Measurements from ENCODE around the gene SELENOM. TPM values are rescaled to one million over a fixed set of nuclear protein-coding genes. Genes with fewer than 3 reads are reported as not detected.

The SELENOM gene
- total and polyA plus RNA-seq, 2 of the 8 experiments (the other 6 are each of a cell fraction or from before 2014, with no cell fraction given) = 22.7 to 40.0 TPM

DNA sequence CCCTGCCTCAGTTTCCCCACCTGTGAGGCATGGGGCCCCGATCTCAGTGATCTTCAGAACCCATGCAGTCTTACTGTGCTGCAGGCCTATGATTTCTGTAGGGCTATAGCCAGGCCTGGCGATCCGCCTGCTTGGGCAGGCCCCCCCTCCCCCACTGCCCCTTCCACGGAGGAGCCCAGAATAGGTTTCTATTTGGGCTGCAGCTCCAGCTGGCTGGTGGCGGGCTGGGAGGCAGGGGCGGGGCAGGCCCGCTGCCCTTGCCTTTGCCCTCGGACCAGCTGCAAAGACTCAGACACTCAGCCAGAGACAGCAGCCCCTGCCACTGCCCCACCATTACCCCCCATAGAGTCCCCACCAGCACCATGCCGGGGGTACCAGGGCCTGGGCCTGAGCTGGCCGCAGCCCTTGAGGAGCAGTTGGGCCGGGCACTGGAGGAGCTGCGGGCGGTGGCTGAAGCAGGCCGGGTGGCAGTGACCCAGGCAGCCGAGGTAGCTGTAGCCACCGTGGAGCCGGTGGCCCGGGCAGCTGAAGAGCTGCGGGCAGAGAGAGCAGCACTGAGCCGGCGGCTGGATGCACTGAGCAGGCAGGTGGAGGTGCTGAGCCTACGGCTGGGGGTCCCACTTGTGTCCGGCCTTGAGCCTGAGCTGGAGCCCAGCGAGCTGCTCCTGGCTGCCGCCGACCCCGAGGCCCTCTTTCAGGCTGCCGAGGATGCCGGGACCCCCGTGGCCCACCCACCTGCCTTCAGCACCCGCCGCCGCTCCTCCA is 14.1 kb downstream of the SELENOM start:
- ChIA-PET POLR2A (ENCODE audit: partially characterized antibody) (interaction anchor here (1.2 to 5.1 kb wide), 5 partner anchors 8 to 125 kb away, joined by 4 to 57 read pairs (median 5); partner anchors contain the start of genes MORC2, SELENOM and TUG1), CTCF (ENCODE audit: partially characterized antibody) (interaction anchor here (0.6 to 16.8 kb wide), 10 partner anchors 9 to 125 kb away, joined by 3 to 207 read pairs (median 4); partner anchors contain the start of genes MORC2, PLA2G3, SELENOM and SMTN)
- Histone ChIP-seq H3K23me2 (ENCODE audit: low read depth, low read length) (peaks cover under 1% of the 10 kb centered on the region; the same call in 1 of the 2 replicates), H3K23ac (ENCODE audit: insufficient read length) (no peak overlapping the region), H3K18ac (ENCODE audit: extremely low read depth, low read length) (no peak overlapping the region), H3K27ac (ENCODE audit: low read depth, low read length) (no peak overlapping the region), H3K4me2 (ENCODE audit: insufficient read depth in 1 of 2, low read depth in 2 of 2, low read length in 2 of 2) (no peak overlapping the region), H3K4me3 (ENCODE audit: extremely low read depth in 1 of 4, insufficient read depth in 2 of 4, low read depth in 3 of 4, low read length in 4 of 4) (no peak overlapping the region), H2BK12ac (ENCODE audit: low read depth, low read length) (no peak overlapping the region), H2BK15ac (ENCODE audit: low read length) (no peak overlapping the region), H4K5ac (ENCODE audit: insufficient read length, low read depth, low read length) (no peak overlapping the region), H4K91ac (replicated peaks; ENCODE audit: insufficient read length, low read length) (no peak overlapping the region), H2BK120ac (replicated peaks; ENCODE audit: low read depth, low read length) (no peak overlapping the region), H3K79me2 (ENCODE audit: control insufficient read depth in 1 of 2, insufficient read depth in 2 of 2, low read length in 2 of 2) (no peaks in the 10 kb centered on the region), H2BK20ac (ENCODE audit: low read length) (no peak overlapping the region), H4K20me1 (replicated peaks in 1 of 2; ENCODE audit: control insufficient read depth in 1 of 2, insufficient read depth in 2 of 2, low read length in 2 of 2) (no peaks in the 10 kb centered on the region), H3K9ac (replicated peaks in 1 of 4; ENCODE audit: extremely low read depth in 1 of 4, low read depth in 3 of 4, low read length in 3 of 4) (no peak overlapping the region), H3K79me1 (ENCODE audit: low read depth, low read length) (no peaks in the 10 kb centered on the region), H3K9me3 (ENCODE audit: insufficient read depth in 2 of 2, low read depth in 1 of 2, low read length in 1 of 2) (no peaks in the 10 kb centered on the region), H4K8ac (ENCODE audit: extremely low read depth, insufficient read depth, low read length) (no peak overlapping the region), H3K27me3 (replicated peaks in 1 of 4; ENCODE audit: control insufficient read depth in 3 of 4, extremely low read depth in 1 of 4, insufficient read depth in 3 of 4, low read length in 3 of 4) (no peaks in the 10 kb centered on the region), H3K4ac (replicated peaks; ENCODE audit: insufficient read length, low read depth, low read length) (no peak overlapping the region), H3K36me3 (ENCODE audit: control insufficient read depth in 2 of 4, insufficient read depth in 4 of 4, low read length in 3 of 4) (no peaks in the 10 kb centered on the region), H3K14ac (ENCODE audit: insufficient read length) (no peak overlapping the region), H2AK5ac (ENCODE audit: low read depth, low read length) (no peak overlapping the region), H3K4me1 (replicated peaks in 1 of 4; ENCODE audit: control insufficient read depth in 3 of 4, insufficient read depth in 4 of 4, low read length in 3 of 4) (peaks cover under 1 to 16% (median 9%) of the 10 kb centered on the region in 4 experiments), H2BK5ac (ENCODE audit: low read depth, low read length) (no peak overlapping the region), H2AFZ (ENCODE audit: low read length) (no peak overlapping the region), H3K56ac (replicated peaks; ENCODE audit: insufficient read length, low read depth, low read length) (no peak overlapping the region)
- DNase-seq (ENCODE audit: low read depth in 1 of 2, low spot score in 2 of 2) = peak in 1 of 2 experiments; percentile 48
- 89% methylated on average over 24 of the region's 33 CpGs; no CpG with 5 or more reads in 1 of the 2 experiments for WGBS, 2 experiments (ENCODE audit: extremely low coverage in 1 of 2, insufficient coverage in 1 of 2, insufficient read length in 1 of 2, insufficient replicate concordance in 2 of 2, low coverage in 1 of 2, low lambda C conversion rate in 2 of 2, missing lambda C conversion rate in 1 of 2)
- FAIRE-seq = no peak
- no peak for TF ChIP-seq BCL11A (IDR thresholded peaks at IDR 0.05; ENCODE audit: low read depth in 2 of 2, low read length in 2 of 2)
- no peak for TF ChIP-seq CREB1 (IDR thresholded peaks at IDR 0.05)
- TF ChIP-seq, protein P1, sequence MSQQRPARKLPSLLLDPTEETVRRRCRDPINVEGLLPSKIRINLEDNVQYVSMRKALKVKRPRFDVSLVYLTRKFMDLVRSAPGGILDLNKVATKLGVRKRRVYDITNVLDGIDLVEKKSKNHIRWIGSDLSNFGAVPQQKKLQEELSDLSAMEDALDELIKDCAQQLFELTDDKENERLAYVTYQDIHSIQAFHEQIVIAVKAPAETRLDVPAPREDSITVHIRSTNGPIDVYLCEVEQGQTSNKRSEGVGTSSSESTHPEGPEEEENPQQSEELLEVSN (IDR thresholded peaks at IDR 0.05) = no peak
- no peak for TF ChIP-seq SIX5 (IDR thresholded peaks at IDR 0.05; ENCODE audit: low read depth, low read length)
- TF ChIP-seq EGR1 (IDR thresholded peaks at IDR 0.05; ENCODE audit: borderline replicate concordance, low read depth, low read length) = no peak
- no peak for TF ChIP-seq HDAC2 (IDR thresholded peaks at IDR 0.05; ENCODE audit: borderline replicate concordance in 1 of 2, low read depth in 2 of 2, low read length in 2 of 2)
- no peak for TF ChIP-seq MAFK (IDR thresholded peaks at IDR 0.05; ENCODE audit: low read depth, low read length)
- no peak for TF ChIP-seq RNF2 (IDR thresholded peaks at IDR 0.05; ENCODE audit: borderline replicate concordance, low read depth, low read length, missing control alignments, poor library complexity, severe bottlenecking)
